Duodenal mucosa (tissue), 2 donors: ENCODE results near the gene MKNK2.
"Not testable (repeated sequence)": the region's sequence is repeated elsewhere in the genome, so short reads cannot be mapped to it uniquely, and the experiment has no call there.

Experiments
- H3K27ac ChIP-seq: one replicate; pipeline ENCODE4 v1.7.0; 2013; ENCODE audit warnings: low read depth, low read length
- H3K27me3 ChIP-seq, 2 donors: one replicate each; pipeline ENCODE4 v1.7.0; 2013; ENCODE audit warnings: low read length in 2 of 2, control low read depth in 1 of 2; ENCODE audit not compliant: insufficient read depth in 2 of 2, control insufficient read depth in 1 of 2
- H3K36me3 ChIP-seq, 2 donors: one replicate each; pipeline ENCODE4 v1.7.0; 2013; ENCODE audit warnings: low read length in 2 of 2, control low read depth in 1 of 2; ENCODE audit not compliant: insufficient read depth in 2 of 2, control insufficient read depth in 1 of 2
- H3K4me1 ChIP-seq, 2 donors: one replicate each; pipeline ENCODE4 v1.7.0; 2013; ENCODE audit warnings: low read length in 2 of 2, control low read depth in 1 of 2; ENCODE audit not compliant: insufficient read depth in 2 of 2, control insufficient read depth in 1 of 2
- H3K4me3 ChIP-seq, 2 donors: one replicate each; pipeline ENCODE4 v1.7.0; 2013; ENCODE audit warnings: low read length in 2 of 2, low read depth in 1 of 2
- H3K9ac ChIP-seq, 2 donors: one replicate each; pipeline ENCODE4 v1.7.0; 2013; ENCODE audit warnings: low read length in 2 of 2, low read depth in 1 of 2
- H3K9me3 ChIP-seq, 2 donors: one replicate each; pipeline ENCODE4 v1.7.0; 2013; ENCODE audit warnings: low read length in 2 of 2, control low read depth in 1 of 2; ENCODE audit not compliant: control insufficient read depth in 1 of 2

The MKNK2 gene

GRCh38 chr19:2036424-2036823 lies 14.6 kb downstream of the MKNK2 start:
- peaks cover 30 to 33% of the 10 kb centered on the region in 2 donors for H3K4me1 ChIP-seq
- H3K36me3 ChIP-seq: peaks cover 20 to 25% of the 10 kb centered on the region in 2 donors
- peaks cover 0 to 7% of the 10 kb centered on the region in 2 donors for H3K9me3 ChIP-seq
- H3K27me3 ChIP-seq: no peaks in the 10 kb centered on the region
- no peak overlapping the region for H3K4me3 ChIP-seq
- H3K27ac ChIP-seq: no peak overlapping the region
- no peak overlapping the region for H3K9ac ChIP-seq

- no peak overlapping the region for H3K4me3 ChIP-seq
Observed at GRCh38 chr19:2035590-2035991, 15.5 kb downstream of the MKNK2 start.

DNA sequence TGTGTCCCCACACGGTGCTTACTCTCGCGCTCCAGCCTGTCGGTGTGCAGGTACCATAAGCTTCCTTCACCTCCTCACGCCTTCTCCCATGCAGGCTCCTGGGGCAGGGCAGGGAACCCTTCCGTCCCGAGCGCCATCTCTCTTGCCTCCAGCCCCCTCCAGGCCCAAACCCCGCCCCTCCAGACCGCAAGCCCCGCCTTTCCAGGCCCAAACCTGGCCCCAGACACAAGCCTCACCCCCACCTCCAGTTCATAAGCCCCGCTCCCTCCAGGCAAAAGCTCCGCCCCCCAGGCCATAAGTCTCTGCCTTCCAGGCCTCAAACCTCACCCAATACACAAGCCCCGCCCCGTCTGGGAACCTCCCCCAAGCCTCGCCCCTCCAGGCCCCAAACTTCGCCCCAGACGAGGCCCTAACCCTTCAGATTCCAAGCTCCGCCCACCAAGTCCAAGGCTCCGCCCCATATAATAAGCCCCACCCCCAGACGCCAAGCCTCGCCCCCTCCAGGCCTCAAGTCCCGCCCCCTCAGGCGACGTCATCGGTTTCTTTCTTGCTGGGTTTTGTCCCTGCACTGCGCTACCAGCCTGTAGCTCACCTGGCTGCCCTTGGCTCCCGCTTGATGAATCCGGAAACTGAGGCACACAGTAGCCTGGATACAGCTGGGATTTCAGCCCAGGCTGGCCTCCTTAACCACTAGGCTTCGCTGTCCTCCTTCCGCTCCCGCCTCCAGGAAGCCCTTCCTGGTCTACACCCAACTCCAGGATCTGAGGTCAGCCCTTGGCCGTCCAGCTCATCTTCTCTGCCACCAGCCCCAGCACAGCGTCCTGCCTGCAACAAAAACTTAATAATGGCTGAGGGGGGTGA lies 16.1 kb downstream of the MKNK2 start:
- Histone ChIP-seq H3K4me1 (peaks cover 21 to 24% of the 10 kb centered on the region in 2 donors), H3K27me3 (no peaks in the 10 kb centered on the region), H3K9ac (no peak overlapping the region), H3K4me3 (peak overlapping the region in 1 of 2 donors; percentile 4), H3K27ac (peak overlapping the region; percentile 58), H3K36me3 (peaks cover 6 to 11% of the 10 kb centered on the region in 2 donors), H3K9me3 (peaks cover 0 to 7% of the 10 kb centered on the region in 2 donors)

More at GRCh38 chr19:2035590-2035991, 15.5 kb downstream of the MKNK2 start:
- H3K27me3 ChIP-seq: no peaks in the 10 kb centered on the region
- peak overlapping the region; percentile 58 for H3K27ac ChIP-seq
- H3K4me1 ChIP-seq: peaks cover 21 to 26% of the 10 kb centered on the region in 2 donors
- peaks cover 12 to 17% of the 10 kb centered on the region in 2 donors for H3K36me3 ChIP-seq
- H3K9ac ChIP-seq: no peak overlapping the region
- peaks cover 0 to 7% of the 10 kb centered on the region in 2 donors for H3K9me3 ChIP-seq

GRCh38 chr19:2034253-2034652 lies 16.8 kb downstream of the MKNK2 start:
- H3K4me3 ChIP-seq: peak overlapping the region in 1 of 2 donors; percentile 4
- not testable (repeated sequence) for H3K9me3 ChIP-seq, H3K36me3 ChIP-seq, H3K27me3 ChIP-seq
- H3K9ac ChIP-seq: peak overlapping the region in 1 of 2 donors; percentile 18
- H3K27ac ChIP-seq: peak overlapping the region; percentile 50
- peaks cover 21 to 24% of the 10 kb centered on the region in 2 donors for H3K4me1 ChIP-seq

GRCh38 chr19:2033825-2034159 lies 17.3 kb downstream of the MKNK2 start:
- H3K4me3 ChIP-seq: no peak overlapping the region
- H3K9ac ChIP-seq: peak overlapping the region in 1 of 2 donors; percentile 18
- peaks cover 0 to 2% of the 10 kb centered on the region in 2 donors for H3K36me3 ChIP-seq
- peaks cover 0 to 7% of the 10 kb centered on the region in 2 donors for H3K9me3 ChIP-seq
- peaks cover 21 to 24% of the 10 kb centered on the region in 2 donors for H3K4me1 ChIP-seq
- no peaks in the 10 kb centered on the region for H3K27me3 ChIP-seq
- no peak overlapping the region for H3K27ac ChIP-seq

GRCh38 chr19:2033115-2033824 lies 17.8 kb downstream of the MKNK2 start:
- Histone ChIP-seq H3K27me3 (no peaks in the 10 kb centered on the region), H3K4me3 (no peak overlapping the region), H3K4me1 (peaks cover 21 to 24% of the 10 kb centered on the region in 2 donors), H3K36me3 (no peaks in the 10 kb centered on the region), H3K27ac (peak overlapping the region; percentile 32), H3K9ac (peak overlapping the region in 1 of 2 donors; percentile 65), H3K9me3 (peaks cover 0 to 7% of the 10 kb centered on the region in 2 donors)

DNA sequence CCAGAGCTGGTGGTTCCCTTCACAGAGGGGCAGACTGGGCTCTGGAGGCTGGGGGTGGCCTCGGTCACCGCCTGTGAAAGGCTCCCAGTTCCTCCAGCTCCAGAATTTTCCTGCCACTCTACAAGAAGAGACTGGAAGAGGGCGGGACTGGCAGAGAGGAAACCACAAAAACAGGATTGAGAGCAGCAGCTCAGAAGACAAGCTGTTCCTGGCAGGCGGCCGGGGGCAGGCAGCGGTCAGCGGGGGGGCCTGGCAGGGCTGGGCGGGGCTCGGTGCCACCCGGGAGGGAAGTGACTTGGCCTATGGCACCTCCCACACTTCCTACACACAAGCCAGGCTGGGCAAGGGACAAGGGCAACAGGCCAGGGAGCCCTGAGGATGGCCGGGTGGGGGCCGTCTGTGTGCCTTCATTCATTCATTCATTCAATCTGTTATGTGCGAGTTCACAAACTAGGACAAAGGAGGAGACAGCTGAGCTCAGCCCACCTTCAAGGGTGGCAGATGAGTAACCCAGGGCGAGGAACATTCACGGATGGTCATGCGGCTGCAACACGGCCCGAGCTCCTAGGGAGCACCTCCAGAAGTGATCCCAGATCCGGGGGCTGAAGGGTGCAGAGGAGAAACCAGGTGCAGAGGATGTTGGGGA lies 18.6 kb downstream of the MKNK2 start:
- Histone ChIP-seq H3K4me3 (peak overlapping the region; percentile 30 to 60), H3K4me1 (peaks cover 21 to 24% of the 10 kb centered on the region in 2 donors), H3K27ac (peak overlapping the region; percentile 95), H3K36me3 (no peaks in the 10 kb centered on the region), H3K9me3 (peaks cover 0 to 7% of the 10 kb centered on the region in 2 donors), H3K27me3 (no peaks in the 10 kb centered on the region), H3K9ac (peak overlapping the region; percentile 65 to 77)

GRCh38 chr19:2027361-2027760 lies 23.7 kb downstream of the MKNK2 start:
- Histone ChIP-seq H3K27ac (no peak overlapping the region), H3K36me3 (no peaks in the 10 kb centered on the region), H3K9me3 (no peaks in the 10 kb centered on the region), H3K4me1 (peaks cover 9 to 11% of the 10 kb centered on the region in 2 donors), H3K9ac (no peak overlapping the region), H3K27me3 (no peaks in the 10 kb centered on the region), H3K4me3 (no peak overlapping the region)

GRCh38 chr19:2026770-2027169 lies 24.3 kb downstream of the MKNK2 start:
- Histone ChIP-seq H3K27me3 (no peaks in the 10 kb centered on the region), H3K36me3 (no peaks in the 10 kb centered on the region), H3K9ac (no peak overlapping the region), H3K4me1 (peaks cover 5 to 7% of the 10 kb centered on the region in 2 donors), H3K27ac (no peak overlapping the region), H3K4me3 (no peak overlapping the region), H3K9me3 (no peaks in the 10 kb centered on the region)

GRCh38 chr19:2022289-2022688 lies 28.8 kb downstream of the MKNK2 start:
- Histone ChIP-seq H3K4me1 (peaks cover 0 to 4% of the 10 kb centered on the region in 2 donors), H3K36me3 (no peaks in the 10 kb centered on the region), H3K27me3 (no peaks in the 10 kb centered on the region), H3K9me3 (no peaks in the 10 kb centered on the region), H3K27ac (no peak overlapping the region), H3K4me3 (no peak overlapping the region), H3K9ac (no peak overlapping the region)
